Fibroblast of lung (primary cell): Measurements from ENCODE around the gene ZNF423. TPM values are rescaled to one million over a fixed set of nuclear protein-coding genes. Genes with fewer than 3 reads are reported as not detected.

Experiments
- DNase-seq, 2 donors: peaks; one replicate each; pipeline versions ENCODE4 v3.0.0 to v3.0.0-alpha.2; 2010; ENCODE audit warnings: low read depth in 2 of 2
- H2AFZ ChIP-seq: 2 replicates; pipeline ENCODE4 v1.5.1; 2012; ENCODE audit warnings: low read length, control low read depth, inconsistent platforms
- H3K27ac ChIP-seq: 2 replicates; pipeline ENCODE4 v1.5.1; 2011; ENCODE audit warnings: low read length, control low read depth; ENCODE audit not compliant: insufficient read depth
- H3K27me3 ChIP-seq: 2 replicates; pipeline ENCODE4 v1.5.1; 2011; ENCODE audit warnings: mild to moderate bottlenecking, low read length; ENCODE audit not compliant: control insufficient read depth, insufficient read depth
- H3K36me3 ChIP-seq: 2 replicates; pipeline ENCODE4 v1.5.1; 2011; ENCODE audit warnings: low read length; ENCODE audit not compliant: control insufficient read depth, insufficient read depth
- H3K4me1 ChIP-seq: 2 replicates; pipeline ENCODE4 v1.5.1; 2011; ENCODE audit warnings: low read length; ENCODE audit not compliant: control insufficient read depth, insufficient read depth; ENCODE audit errors: extremely low read depth
- H3K4me2 ChIP-seq: 2 replicates; pipeline ENCODE4 v1.5.1; 2011; ENCODE audit warnings: low read length, control low read depth; ENCODE audit not compliant: insufficient read depth; ENCODE audit errors: extremely low read depth
- H3K4me3 ChIP-seq, 4 experiments: fragments of 200-600 bp in 1 of 4; sonication (generic) in 1 of 4; replicated peaks in 1 of 4; 2 replicates each; pipeline ENCODE4 v1.5.1; 2011 to 2016; ENCODE audit warnings: low read length in 4 of 4, low read depth in 3 of 4, mild to moderate bottlenecking in 3 of 4, control low read depth in 2 of 4, inconsistent platforms in 1 of 4, mixed read lengths in 1 of 4; ENCODE audit not compliant: insufficient read depth in 1 of 4; ENCODE audit errors: control extremely low read depth in 1 of 4
- H3K79me2 ChIP-seq: 2 replicates; pipeline ENCODE4 v1.5.1; 2012; ENCODE audit warnings: mild to moderate bottlenecking, low read length, inconsistent platforms; ENCODE audit not compliant: control insufficient read depth, insufficient read depth
- H3K9ac ChIP-seq: 2 replicates; pipeline ENCODE4 v1.5.1; 2011; ENCODE audit warnings: mild to moderate bottlenecking, low read length, control low read depth; ENCODE audit not compliant: insufficient read depth
- H3K9me3 ChIP-seq: 2 replicates; pipeline ENCODE4 v1.5.1; 2012; ENCODE audit warnings: low read depth, low read length; ENCODE audit not compliant: control insufficient read depth, insufficient read depth
- H4K20me1 ChIP-seq: 2 replicates; pipeline ENCODE4 v1.5.1; 2011; ENCODE audit warnings: low read length; ENCODE audit not compliant: control insufficient read depth, insufficient read depth; ENCODE audit errors: extremely low read depth
- CTCF ChIP-seq, 2 donors: IDR thresholded peaks in 1 of 2; conservative IDR thresholded peaks in 1 of 2; 1 replicate in 1 of 2; 2 replicates in 1 of 2; pipeline ENCODE4 v1.5.1; 2011 to 2012; ENCODE audit warnings: low read length in 2 of 2, control low read depth in 1 of 2, inconsistent platforms in 1 of 2, low read depth in 1 of 2, mild to moderate bottlenecking in 1 of 2
- EZH2 ChIP-seq: IDR thresholded peaks from 2 replicates; pipeline ENCODE4 v1.5.1; 2012; ENCODE audit warnings: low read length, control low read depth, mild to moderate bottlenecking; ENCODE audit errors: missing control alignments
- polyA plus RNA-seq, 2 donors: library from polyadenylated mRNA; depleted of rRNA in 1 of 2; stranded (reverse) in 1 of 2; unstranded in 1 of 2; fragments of >200 nt; gene quantifications; 2 replicates each; pipeline ENCODE4 v1.2.1, GENCODE V29; 2011 to 2012; ENCODE audit warnings: missing spikeins in 1 of 2
- total RNA-seq: library from RNA; depleted of rRNA; stranded (reverse); fragments of >200 nt; gene quantifications from 2 replicates; pipeline ENCODE4 v1.2.1, GENCODE V29; 2014

The ZNF423 gene
- total and polyA plus RNA-seq, 2 donors (not counting 1 experiment from before 2014, with no cell fraction given) = 0.07 to 0.17 TPM

- Histone ChIP-seq H4K20me1 (no peaks in the 10 kb centered on the region), H3K27me3 (no peaks in the 10 kb centered on the region), H3K27ac (no peak overlapping the region), H3K9me3 (no peaks in the 10 kb centered on the region), H3K4me2 (no peak overlapping the region), H3K36me3 (no peaks in the 10 kb centered on the region), H3K4me3 (no peak overlapping the region), H3K4me1 (no peaks in the 10 kb centered on the region), H2AFZ (no peak overlapping the region), H3K79me2 (no peaks in the 10 kb centered on the region), H3K9ac (no peak overlapping the region)
- DNase-seq = no peak
- no peak for TF ChIP-seq EZH2
Observed at GRCh38 chr16:49485663-49486062, 370.2 kb downstream of the ZNF423 start.

GRCh38 chr16:49484936-49485335, 371.0 kb downstream of the ZNF423 start:
- Histone ChIP-seq H3K27me3 (no peaks in the 10 kb centered on the region), H4K20me1 (no peaks in the 10 kb centered on the region), H3K27ac (no peak overlapping the region), H3K36me3 (no peaks in the 10 kb centered on the region), H3K4me3 (no peak overlapping the region), H3K4me2 (no peak overlapping the region), H3K9ac (no peak overlapping the region), H3K9me3 (no peaks in the 10 kb centered on the region), H2AFZ (no peak overlapping the region), H3K79me2 (no peaks in the 10 kb centered on the region), H3K4me1 (no peaks in the 10 kb centered on the region)
- TF ChIP-seq EZH2 (no peak), CTCF (conservative IDR thresholded peaks at IDR 0.05 in 1 of 2, IDR thresholded peaks at IDR 0.05 in 1 of 2; ENCODE audit: low read depth in 1 of 2, low read length in 2 of 2) (no peak)
- no peak for DNase-seq

- no peak for DNase-seq
- Histone ChIP-seq H3K4me1 (no peaks in the 10 kb centered on the region), H3K27me3 (no peaks in the 10 kb centered on the region), H3K9ac (no peak overlapping the region), H2AFZ (no peak overlapping the region), H3K79me2 (no peaks in the 10 kb centered on the region), H3K4me2 (no peak overlapping the region), H3K27ac (no peak overlapping the region), H3K9me3 (no peaks in the 10 kb centered on the region), H4K20me1 (no peaks in the 10 kb centered on the region), H3K4me3 (no peak overlapping the region), H3K36me3 (no peaks in the 10 kb centered on the region)
- TF ChIP-seq EZH2 (no peak), CTCF (conservative IDR thresholded peaks at IDR 0.05 in 1 of 2, IDR thresholded peaks at IDR 0.05 in 1 of 2; ENCODE audit: low read depth in 1 of 2, low read length in 2 of 2) (no peak)
Observed at GRCh38 chr16:49484451-49484849, 371.5 kb downstream of the ZNF423 start.
